KOPT-K1 (cell line): ENCODE measurements around the gene RELL1.

ENCODE experiments used
- H3K27ac ChIP-seq: fragments of 200-600 bp; sonication (generic); 2 replicates; pipeline ENCODE4 v1.5.1; 2016; ENCODE audit warnings: antibody characterized with exemption, mild to moderate bottlenecking, low read depth, low read length; ENCODE audit not compliant: poor library complexity, severe bottlenecking
- H3K36me3 ChIP-seq: fragments of 200-600 bp; sonication (generic); 2 replicates; pipeline ENCODE4 v1.5.1; 2017; ENCODE audit warnings: antibody characterized with exemption, mild to moderate bottlenecking, low read length, moderate library complexity; ENCODE audit not compliant: insufficient read depth
- H3K9me3 ChIP-seq: fragments of 200-600 bp; sonication (generic); 2 replicates; pipeline ENCODE4 v1.5.1; 2017; ENCODE audit warnings: antibody characterized with exemption, low read length, mild to moderate bottlenecking; ENCODE audit not compliant: insufficient read depth, poor library complexity, severe bottlenecking

RELL1 gene

DNA sequence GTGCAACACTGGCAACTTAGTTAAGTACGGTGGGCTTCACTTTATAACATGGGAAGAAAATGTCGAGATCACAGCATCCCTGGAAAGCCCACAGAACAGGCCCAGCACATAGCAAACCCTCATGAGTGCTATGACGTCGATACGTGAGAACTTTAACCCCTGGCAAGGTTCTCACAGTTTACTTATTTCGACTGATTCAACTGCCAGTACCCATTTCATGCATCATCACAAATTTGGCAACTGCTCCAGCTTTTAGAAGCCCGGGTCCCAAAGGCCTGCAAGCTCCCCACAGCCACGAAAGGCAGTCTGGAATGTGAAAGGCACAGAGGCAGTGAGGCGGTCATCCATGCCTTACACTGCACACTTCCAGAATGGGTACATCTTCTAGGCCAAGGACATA, 41.2 kb downstream of the RELL1 start:
- Histone ChIP-seq H3K9me3 (no peaks in the 10 kb centered on the region), H3K36me3 (peaks cover 32% of the 10 kb centered on the region), H3K27ac (no peak overlapping the region)

DNA sequence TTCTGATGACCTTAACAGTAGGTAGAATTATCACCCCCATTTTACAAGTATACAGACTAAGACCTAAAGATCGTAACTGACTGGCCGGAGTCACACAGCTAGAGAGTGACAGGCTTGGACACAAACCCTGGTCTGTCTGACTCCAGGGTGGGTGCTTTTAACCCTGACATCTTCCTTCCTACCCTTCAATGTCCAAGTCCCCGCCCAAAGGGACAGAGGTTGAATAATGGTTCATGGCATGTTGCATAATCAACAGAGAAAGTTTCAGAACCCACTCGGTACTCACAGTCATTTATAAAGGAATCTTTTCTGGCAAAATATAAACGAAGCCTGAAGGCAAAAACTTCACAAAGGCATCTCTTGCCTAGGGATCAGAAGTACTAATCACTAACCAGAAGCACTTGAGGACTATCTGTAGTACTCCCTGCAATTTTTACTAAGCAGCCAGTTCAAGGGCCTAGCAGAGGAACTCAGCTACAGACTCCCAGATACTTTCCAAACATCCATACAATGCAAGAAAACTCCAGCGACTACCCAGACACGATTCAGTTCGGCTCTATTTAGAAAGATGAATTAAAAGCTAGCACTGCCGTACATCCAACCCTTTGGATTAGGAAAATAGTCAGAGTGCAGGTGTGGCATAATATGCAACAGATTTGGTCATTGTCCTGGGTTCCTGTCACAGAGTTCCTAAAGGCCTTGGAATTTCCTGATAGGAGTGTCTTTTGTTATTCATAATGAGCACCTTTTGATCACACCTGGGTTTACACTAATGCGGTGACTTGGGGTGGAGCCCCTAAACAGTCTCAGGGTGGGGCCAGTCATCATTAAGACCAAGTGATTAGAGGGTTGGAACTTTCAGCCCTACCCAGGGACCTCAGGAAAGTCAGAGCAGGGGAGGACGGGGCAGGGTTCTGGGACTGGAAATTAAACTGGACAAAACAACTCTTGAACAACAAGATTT, 44.0 kb downstream of the RELL1 start:
- H3K36me3 ChIP-seq: peaks cover 29% of the 10 kb centered on the region
- H3K27ac ChIP-seq: no peak overlapping the region
- H3K9me3 ChIP-seq: no peaks in the 10 kb centered on the region

DNA sequence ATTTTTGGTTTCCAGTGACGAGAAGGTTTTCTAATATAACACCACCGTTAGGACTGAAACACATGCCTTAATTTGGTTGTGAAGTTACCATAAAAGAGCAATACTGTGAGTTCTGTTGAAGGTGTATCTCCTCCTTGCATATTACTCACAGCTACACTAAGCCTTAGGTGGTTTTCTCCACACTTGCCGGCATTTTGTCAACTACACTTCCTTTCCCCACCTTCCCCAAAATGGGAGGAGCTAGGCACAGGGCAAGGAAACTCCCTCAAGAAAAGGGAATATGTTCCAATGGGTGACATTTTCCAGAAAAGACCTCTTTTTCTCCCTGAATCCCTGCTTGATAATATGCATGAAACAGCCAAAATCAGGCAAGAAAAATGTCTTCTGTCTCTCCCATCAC, 44.8 kb downstream of the RELL1 start:
- Histone ChIP-seq H3K9me3 (no peaks in the 10 kb centered on the region), H3K27ac (no peak overlapping the region), H3K36me3 (peaks cover 28% of the 10 kb centered on the region)

- H3K36me3 ChIP-seq: peaks cover 26% of the 10 kb centered on the region; the same call in 1 of the 2 replicates
- no peaks in the 10 kb centered on the region for H3K9me3 ChIP-seq
- H3K27ac ChIP-seq: no peak overlapping the region
Observed at GRCh38 chr4:37639551-37640285, 46.5 kb downstream of the RELL1 start.

DNA sequence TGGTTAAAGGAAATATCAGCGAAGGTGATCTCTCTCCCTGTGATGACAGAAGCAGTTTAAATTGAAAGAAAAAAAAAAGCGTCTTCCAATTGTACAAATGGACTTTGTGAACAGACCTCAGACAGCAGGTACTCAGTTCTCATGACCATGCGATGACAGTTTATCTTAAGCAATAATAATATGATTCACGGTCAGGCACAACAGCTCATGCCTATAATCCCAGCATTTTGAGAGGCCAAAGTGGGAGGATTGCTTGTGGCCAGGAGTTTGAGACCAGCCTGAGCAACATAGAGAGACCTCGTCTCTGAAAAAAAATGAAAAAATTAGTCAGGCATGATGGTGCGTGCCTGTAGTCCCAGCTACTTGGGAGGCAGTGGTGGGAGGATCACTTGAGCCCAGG, 51.0 kb downstream of the RELL1 start:
- Histone ChIP-seq H3K9me3 (no peaks in the 10 kb centered on the region), H3K27ac (no peak overlapping the region), H3K36me3 (peaks cover 59% of the 10 kb centered on the region)

- H3K27ac ChIP-seq: no peak overlapping the region
- no peaks in the 10 kb centered on the region for H3K9me3 ChIP-seq
- peaks cover 65% of the 10 kb centered on the region for H3K36me3 ChIP-seq
Observed at GRCh38 chr4:37634180-37634579, 52.0 kb downstream of the RELL1 start.

DNA sequence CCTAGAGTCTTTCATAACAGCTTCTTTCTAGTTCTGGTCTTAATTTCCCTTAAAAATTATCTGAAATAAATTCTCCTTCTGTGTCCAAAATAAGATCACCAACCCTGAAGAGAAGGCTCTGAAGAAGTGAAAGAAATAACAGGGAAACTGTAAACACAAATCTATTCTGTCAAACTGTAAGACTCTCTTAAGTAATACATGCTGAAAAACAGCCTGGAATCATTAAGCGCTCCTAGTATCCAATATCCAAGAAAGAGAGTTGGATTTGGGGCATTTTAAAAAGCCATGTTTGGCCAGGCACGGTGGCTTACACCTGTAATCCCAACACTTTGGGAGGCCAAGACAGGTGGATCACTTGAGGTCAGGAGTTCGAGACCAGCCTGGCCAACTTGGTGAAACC, 53.3 kb downstream of the RELL1 start:
- H3K36me3 ChIP-seq: peaks cover 75% of the 10 kb centered on the region
- H3K27ac ChIP-seq: no peak overlapping the region
- H3K9me3 ChIP-seq: no peaks in the 10 kb centered on the region

- peaks cover 62% of the 10 kb centered on the region for H3K36me3 ChIP-seq
- no peaks in the 10 kb centered on the region for H3K9me3 ChIP-seq
- no peak overlapping the region for H3K27ac ChIP-seq
Observed at GRCh38 chr4:37631551-37631950, 54.6 kb downstream of the RELL1 start.

DNA sequence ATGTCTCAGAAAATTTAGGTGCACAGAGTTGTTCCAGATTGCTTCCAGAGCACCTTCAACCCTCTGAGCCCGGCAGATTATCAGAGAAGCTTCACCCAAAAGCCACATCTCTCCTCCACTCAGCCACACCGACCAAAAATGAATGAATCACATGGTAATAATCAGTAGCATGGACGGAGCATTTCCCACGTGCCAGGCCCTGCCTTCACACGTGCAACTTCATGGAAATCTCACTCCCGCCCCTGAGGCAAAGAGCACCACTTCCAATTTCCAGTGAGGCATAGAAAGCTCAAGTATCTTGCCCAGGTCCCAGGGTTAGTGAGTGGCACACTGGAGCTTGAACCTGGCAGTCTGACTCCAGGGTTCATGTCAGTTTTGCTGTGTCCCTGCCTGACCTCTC, 56.5 kb downstream of the RELL1 start:
- Histone ChIP-seq H3K36me3 (peaks cover 52% of the 10 kb centered on the region), H3K27ac (no peak overlapping the region)

DNA sequence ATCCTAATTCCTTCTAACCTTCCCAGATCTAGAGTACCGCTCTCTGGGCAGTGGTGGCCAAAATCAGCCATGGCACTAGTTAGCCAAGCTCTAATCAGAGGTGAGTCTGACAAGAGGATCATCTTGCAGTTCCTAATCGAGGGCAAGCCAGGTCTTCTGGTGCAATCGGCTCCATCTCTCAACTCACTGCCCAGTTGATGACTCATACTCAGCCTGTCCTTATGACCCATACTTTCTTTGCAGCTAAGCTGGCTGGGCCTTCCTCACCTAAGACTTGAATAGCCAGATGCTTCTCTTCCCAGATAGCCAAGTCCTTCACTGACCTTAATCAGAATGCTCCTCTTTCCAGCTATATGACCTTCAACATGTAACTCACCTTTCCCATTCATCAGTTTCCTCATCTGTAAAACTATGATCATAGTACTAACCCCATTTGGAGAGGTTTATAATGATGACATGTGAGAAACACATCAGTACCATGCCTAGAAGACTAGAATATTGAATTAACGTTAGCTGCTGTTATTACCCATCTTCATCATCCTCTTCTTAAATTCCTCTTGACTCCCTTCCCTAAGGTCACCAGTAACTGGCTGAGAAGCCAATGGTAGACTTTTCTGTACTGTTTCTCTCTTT, 57.1 kb downstream of the RELL1 start:
- no peaks in the 10 kb centered on the region for H3K9me3 ChIP-seq
- no peak overlapping the region for H3K27ac ChIP-seq
- peaks cover 46% of the 10 kb centered on the region for H3K36me3 ChIP-seq

More for the DNA sequence above, 56.5 kb downstream of the RELL1 start:
- H3K9me3 ChIP-seq: no peaks in the 10 kb centered on the region

DNA sequence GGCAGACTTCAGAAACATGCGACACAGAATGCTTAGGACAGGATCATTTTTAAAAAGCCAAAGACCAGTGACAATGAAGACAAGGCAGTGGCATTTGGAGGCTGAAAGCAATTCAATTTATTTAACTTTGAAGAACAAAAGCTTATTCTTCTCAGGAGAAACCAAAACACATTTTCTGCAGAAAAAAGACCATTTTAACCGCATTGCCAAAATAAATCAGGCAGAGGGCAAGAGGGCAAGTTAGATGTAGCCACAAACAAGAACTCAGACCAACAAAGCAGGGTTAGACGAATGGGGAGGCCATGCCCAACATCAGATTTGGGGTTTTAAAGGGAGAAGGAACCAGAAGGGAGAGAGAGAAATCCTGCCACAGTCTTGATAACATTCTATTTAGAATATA, 58.9 kb downstream of the RELL1 start:
- H3K9me3 ChIP-seq: no peaks in the 10 kb centered on the region
- H3K27ac ChIP-seq: no peak overlapping the region
- peaks cover 36% of the 10 kb centered on the region for H3K36me3 ChIP-seq

DNA sequence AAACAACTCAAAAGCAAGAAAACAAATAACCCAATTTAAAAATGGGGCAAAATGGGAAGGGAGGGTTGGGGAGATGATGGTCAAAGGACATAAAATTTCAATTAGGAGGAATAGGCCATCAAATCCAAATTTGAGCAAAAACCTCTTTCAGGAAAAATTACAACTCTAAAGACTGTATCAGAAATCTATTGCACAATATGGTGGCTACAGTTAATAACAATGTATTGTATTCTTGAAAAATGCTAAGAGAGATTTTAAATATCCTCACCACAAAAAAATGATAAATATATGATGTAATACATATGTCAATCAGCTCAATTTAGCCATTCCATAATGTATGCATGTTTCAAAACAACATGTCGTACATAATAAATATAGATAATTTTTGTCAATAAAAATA, 60.7 kb downstream of the RELL1 start:
- Histone ChIP-seq H3K36me3 (peaks cover 20% of the 10 kb centered on the region), H3K9me3 (no peaks in the 10 kb centered on the region), H3K27ac (no peak overlapping the region)

DNA sequence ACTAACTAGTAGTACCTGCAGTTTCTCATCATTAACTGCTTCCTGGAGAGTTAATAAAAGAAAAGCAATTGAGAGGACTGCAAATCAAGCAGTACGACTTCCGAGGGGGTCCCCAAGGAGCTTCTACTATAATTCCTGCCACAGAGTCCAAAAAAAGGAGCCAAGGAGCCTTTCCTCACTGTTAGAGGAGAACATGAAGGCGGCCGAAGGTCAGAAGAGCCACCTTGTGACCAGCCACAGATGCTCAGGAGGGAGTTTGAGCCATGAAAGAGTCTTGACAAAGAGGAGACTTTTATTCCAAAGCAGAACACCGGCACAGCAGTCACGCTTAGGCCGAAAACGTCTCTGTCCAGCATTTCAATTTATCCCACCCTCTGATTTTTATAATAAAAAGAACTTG, 62.2 kb downstream of the RELL1 start:
- H3K9me3 ChIP-seq: no peaks in the 10 kb centered on the region
- H3K27ac ChIP-seq: no peak overlapping the region
- H3K36me3 ChIP-seq: peaks cover 11% of the 10 kb centered on the region; the same call in 1 of the 2 replicates

GRCh38 chr4:37623125-37623524, 63.1 kb downstream of the RELL1 start:
- 0 out of 2 replicates have a peak, but pooled peaks cover 3% of the 10 kb centered on the region for H3K36me3 ChIP-seq
- no peaks in the 10 kb centered on the region for H3K9me3 ChIP-seq
- H3K27ac ChIP-seq: no peak overlapping the region

DNA sequence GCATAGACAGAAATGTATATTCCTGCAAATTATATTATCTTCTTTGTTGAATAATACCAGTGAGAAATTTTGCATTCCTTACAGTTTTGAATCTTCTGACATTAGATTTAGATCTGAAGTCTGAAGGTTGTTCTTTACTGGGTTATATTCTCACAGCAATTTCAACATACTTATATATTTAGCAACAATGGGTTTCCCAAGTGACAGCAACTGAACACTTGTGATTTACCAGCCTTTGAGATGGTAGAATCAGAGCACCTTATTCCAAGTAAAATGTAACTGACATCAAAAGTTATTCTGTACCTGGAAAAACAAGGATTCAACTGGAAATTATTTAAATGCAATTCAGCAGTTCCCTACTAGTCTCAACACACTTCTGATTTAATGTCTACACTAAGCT, 66.0 kb downstream of the RELL1 start:
- Histone ChIP-seq H3K36me3 (no peaks in the 10 kb centered on the region), H3K9me3 (no peaks in the 10 kb centered on the region), H3K27ac (no peak overlapping the region)
